ENCODE data around the gene LGALS4.
"Not testable (repeated sequence)": the region's sequence is repeated elsewhere in the genome, so short reads cannot be mapped to it uniquely, and the experiment has no call there.

The LGALS4 gene

DNA sequence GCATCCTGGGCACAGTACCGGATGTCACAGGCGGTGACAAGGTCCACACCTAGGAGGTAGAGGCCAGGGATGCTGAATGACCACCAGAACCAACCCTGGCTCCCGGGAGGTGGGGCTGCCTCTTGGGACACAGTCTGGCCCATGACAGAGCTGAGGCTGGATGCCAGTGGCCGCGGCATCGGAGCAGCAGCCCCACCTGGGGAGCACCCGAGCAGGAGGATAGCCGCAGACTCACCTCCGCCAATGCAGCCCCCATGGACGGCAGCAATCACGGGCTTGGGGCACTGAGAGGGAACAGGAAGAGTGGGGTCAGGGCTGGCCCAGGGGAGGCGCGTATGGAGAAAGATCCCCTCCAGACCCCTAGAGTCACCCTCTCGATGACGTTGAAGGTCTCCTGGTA lies 4.3 kb upstream of the LGALS4 start:
- DNase-seq, result no peak

DNA sequence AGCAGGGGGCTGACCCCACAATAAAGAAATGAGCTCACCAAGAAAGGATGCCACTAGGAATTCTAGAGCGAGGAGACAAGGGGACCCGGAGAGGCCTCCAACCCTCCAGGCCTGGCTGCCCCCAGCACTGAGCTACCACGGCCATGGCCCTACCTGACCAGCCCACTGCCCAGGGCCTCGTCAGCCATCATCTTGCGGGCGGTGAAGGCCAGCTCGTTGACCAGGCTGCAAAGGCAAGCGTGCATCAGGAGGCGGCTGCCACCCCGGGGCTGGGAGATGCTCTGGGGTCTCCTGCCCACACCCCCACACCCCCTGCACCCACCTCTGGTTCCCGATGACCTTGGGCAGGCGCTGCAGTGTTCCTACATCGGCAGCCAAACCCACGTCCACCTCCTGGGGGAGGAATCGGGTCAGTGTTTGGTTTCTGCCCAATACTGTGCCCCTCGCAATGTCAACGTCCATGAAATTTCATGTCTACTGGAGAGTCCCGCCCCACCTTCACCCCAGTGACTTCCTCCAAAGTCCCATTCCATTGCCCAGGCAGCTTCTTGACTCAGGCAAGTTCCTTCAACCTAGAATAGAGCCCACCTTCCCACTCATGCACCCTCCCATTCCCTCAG lies 3.5 kb upstream of the LGALS4 start:
- DNase-seq, result no peak

DNA sequence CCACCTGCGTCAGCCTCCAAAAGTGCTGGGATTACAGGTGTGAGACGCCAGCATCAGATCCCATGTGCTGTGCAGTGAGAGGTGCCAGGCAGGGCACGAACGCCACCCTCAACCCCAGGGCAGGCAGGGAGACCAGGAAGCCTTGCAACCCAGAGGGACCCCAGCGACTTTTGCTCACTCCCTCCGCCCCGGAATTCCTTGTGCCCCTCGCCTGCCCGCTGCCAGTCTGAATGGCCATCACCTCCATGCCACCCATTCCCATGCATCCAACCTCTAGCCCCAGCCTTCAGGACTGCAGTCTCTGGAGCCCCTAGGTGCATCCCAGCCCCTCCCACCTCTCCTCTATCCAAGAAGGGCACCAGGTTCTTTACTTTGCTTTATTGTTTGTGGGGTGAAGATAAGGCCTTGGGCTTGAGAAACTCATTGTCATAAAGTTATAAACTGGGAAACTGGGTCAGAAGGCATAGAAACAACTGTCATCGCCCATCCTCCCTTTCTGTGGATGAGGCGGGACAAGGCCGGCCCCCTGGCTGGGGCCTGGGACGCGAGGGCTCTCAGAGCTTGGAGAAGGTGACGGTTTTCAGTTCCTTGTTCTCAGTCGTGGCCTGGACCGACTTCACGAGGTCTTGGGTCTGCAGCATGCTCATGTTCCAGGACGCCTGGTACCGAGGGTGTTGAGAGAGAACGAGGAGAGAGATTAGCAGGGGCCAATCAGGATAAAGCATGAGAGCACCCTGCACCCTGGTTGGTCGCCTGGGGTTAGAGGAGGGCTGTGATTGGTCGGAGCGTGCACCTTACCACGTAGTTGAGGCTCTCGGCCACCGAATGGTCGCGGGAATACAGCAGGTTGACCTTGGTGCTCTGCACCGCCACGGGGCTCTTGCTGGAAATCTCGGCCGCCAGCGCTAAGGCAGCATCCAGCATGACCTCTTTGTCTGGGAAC lies 2.6 kb upstream of the LGALS4 start:
- DNase-seq, result no peak

DNA sequence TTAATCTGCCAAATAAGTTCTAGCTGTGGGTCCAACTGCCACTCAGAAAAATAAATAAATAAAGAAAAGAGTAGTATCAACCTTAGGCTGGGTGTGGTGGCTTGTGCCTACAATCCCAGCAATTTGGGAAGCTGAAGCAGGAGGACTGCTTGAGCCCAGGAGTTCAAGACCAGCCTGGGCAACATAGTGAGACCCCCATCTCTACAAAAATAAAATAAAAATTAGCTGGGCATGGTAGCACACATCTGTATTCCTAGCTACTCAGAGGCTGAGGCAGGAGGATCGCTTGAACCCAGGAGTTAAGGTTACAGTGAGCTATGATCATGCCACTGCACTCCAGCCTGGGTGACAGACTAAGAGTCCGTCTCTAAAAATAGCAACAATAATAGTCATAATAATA lies 1.2 kb upstream of the LGALS4 start:
- DNase-seq, result not testable (repeated sequence)

DNA sequence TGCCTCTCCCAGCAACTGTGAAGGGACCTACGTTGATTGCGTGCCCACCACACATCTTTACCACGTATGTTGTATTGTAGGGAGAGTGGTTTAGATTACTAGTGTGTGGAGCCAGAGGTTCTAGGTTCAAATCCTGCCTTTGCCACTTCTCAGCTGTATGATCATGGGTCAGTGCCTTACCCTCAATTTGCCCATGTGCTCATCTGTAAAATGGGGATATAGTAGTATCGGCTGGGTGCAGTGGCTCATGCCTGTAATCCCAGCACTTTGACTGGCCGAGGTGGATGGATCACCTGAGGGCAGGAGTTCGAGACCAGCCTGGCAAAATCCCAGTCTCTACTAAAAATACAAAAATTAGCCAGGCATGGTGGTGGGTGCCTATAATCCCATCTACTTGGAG lies 578 bp upstream of the LGALS4 start:
- no peak for DNase-seq

DNA sequence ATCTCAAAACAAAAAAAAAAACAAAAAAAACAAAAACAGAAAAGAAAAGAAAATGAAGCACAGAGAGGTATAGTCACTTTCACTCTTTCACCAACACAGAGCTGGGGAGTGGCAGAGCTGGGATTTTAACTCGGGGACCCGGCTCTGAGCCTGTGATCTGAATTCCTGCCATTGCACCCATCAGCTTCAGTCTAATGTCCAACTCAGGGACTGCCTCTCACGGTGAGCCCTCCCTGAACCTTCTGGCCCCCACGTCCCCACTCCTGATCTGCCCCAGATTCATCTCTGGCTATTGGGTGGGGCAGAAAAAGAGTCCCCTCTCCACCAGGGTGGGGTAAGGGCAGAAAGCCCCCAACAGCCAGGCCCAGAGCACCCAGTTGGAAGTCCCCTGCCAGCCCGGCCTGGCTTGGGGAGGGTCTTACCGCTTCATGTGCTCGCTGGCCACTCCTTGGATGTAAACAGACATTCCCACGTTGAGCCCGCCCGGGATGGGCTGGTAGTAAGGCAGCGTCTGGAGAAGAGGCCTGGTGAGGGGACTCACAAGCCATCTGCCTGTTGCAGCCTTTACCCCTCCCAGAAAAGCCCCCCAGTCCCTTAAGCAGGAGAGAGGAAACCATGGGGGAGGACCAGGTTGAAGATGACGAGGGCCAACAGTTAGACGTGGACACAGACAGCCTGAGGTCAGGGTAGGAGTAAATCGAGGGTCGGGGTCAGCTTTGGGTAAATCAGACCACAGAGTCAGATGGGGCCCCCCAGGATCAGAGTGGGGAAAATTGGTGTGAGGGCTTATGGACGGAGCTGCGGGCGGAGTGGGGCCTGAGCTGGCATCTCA lies 520 bp downstream of the LGALS4 start:
- DNase-seq, result no peak

DNA sequence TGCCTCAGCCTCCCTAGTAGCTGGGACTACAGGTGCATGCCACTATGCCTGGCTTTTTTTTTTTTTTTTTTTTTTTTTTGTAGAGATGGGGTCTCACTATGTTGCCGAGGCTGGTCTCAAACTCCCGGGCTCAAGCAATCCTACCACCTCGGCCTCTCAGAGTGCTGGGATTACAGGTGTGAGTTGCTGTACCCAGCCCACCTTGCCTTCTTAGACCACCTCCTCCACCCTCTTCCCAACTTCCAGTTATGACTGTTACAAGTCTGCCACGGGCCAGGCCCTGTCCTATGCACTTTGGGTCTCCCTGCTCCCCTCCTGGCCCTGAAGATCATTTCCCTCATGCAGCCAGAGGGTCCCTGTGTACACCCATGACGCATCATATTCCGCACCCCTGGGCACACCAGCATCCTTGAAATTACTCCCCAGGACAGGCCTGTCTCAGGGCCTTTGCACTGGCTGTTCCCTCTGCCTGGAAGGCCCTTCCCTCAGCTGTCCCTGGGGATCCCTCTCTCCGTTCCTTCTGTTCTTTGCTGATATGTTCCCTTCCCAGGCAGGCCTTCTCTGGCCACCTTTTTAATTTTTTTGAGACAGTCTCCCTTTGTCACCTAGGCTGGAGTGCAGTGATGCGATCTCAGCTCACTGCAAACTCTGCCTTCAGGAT lies 3.0 kb downstream of the LGALS4 start:
- DNase-seq, result no peak

DNA sequence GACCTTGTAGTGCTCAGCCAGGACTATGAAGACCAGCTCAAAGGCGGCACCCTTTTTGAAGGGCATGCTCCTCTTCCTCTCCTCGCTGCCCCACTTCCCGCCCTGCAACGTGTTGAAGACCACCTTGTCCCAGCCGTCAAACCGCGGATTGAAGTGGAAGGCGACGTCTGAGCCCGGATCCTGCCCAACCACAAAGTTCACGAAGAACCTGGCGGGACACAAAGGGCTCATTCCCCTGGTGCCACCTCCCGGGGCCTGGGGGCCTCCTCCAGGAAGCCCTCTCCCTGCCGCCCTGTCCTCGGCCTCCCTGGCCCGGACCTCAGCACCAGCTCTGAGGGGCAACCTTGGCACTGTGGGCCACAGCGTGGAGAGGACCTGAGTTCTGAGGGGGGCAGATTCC lies 4.0 kb downstream of the LGALS4 start:
- DNase-seq, result no peak

DNA sequence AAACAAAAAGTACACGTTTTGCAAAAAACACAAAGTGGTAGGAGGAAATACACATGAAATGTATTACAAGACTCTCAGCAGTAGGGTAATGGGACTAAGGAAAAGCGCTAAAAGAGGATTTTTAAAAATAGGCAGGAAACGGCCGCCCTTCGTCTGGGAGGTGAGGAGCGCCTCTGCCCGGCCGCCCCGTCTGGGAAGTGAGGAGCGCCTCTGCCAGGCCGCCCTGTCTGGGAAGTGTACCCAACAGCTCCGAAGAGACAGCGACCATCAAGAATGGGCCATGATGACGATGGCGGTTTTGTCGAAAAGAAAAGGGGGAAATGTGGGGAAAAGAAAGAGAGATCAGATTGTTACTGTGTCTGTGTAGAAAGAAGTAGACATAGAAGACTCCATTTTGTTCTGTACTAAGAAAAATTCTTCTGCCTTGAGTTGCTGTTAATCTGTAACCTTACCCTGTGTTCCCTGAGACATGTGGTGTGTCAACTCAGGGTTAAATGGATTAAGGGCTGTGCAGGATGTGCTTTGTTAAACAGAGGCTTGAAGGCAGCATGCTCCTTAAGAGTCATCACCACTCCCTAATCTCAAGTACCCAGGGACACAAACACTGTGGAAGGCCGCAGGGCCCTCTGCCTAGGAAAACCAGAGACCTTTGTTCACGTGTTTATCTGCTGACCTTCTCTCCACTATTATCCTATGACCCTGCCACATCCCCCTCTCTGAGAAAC lies 5.2 kb downstream of the LGALS4 start:
- DNase-seq, result not testable (repeated sequence)

DNA sequence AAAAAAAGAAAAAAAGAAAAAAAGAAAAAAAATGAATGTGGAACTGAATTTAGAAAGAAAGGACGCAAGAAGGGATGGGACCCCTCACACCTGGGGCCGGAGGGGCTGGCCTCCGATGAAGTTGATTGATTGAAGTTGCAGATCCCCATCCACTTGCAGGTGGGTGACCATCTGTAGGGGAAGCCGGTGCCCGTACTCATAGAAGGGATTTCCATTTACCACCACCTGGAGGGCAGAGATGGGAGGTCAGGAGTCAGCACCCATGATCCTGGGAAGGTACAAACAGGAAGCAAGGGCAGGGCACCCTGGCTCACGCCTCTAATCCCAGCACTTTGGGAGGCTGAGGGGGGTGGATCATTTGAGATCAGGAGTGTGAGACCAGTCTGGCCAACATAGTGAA lies 6.4 kb downstream of the LGALS4 start:
- no peak for DNase-seq

DNA sequence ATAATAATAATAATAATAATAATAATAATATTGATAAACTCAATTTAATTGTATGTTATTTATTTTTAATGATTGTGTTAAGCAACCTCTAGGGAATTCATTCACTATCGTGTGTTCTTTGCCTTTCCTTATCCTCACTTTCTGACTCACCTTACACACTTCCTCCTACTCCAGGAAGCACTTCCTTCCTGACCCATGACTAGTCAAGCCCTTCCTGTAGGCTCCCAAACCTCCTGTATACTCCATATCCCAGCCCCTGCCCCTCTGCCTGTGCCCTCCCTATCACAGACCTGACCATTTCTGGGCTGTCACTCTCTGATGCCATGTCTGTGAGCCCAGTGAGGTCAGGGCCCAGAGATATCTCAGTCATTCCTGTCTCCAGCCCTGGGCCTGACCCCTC lies 7.6 kb downstream of the LGALS4 start:
- DNase-seq, result no peak

DNA sequence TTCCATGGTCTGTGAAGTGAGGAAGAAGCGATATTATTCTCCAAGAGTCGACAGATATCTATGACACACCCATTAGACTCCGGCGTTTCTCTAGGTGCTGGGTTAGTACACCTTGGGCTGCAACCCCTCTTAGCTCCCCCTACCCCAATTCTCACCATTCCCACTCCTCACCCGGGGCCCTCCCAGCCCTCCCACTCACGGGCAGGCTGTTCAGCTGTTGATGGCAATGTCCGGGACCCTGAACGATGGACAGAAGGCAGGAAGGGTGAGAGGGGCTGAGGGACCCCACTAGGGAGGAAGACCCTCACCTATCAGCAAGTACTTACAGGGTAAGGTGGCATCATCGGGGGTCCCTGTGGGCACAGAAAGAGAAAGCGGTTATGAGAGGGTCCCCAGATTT lies 9.2 kb downstream of the LGALS4 start:
- DNase-seq, result no peak

DNA sequence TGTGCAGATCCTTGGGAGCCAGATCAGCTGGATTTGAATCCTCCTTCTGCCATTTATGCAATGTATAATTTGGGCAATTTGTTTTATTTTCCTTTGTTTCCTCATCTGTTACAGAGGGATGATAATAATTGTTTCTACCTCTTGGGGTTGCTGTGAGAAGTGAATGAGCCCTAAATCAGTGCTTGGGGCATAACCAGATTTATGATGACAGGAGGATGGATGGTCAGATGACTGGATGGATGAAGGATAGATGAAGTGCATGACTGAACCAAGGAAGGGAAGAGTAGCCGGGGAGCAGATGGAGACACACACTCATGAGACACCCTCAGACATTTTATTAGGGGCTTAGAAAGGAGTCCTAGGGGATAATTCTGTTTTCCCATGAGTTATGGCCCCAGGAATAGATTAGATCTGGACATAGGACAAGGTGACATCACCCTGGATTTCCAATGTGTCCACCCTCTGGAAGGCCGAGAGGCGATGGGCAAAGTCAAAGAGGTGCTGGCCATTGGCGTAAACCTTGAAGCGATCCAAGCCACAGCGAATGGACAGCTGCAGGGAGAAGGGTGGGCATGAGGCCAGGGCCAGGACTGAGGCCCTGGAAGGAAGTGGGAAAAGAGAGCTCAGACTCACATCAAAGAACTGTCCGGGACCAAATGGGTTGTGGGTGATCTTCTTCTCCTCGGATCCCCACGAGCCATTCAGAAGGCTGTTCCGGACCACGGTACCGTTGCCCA lies 11.2 kb downstream of the LGALS4 start:
- no peak for DNase-seq

DNA sequence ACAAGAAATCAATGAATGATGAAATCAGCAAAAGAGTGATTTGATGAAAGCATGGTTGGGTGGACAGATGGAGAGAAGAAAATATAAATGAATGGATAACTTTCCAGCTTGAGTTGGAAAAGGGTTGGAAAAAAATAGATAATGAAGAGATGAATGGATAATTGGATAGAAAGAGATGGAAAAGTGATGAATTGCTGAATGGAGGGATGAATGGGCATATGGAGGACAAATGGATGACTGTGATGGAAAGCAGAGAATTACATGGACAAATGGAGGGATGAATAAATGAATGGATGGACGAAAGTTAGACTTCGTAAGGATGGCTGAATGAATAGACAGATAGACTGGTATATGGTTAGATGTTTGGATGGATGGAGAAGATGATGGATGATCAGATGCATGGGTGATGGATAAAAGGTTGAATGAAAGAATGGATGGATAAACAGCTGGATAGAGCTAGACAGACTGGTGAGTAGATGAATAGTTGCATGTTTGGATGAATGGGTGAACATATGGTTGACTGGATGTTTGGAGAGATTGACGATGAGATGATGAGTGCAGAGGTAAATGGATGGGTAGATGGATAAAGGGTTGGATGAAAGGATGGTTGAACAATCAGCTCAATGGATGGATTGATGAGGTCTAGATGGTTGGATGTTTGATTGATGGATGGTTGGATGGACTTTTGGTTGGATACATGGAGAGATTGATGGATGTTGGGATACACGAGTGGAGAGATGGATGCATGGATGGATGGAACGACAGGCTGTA lies 12.0 kb downstream of the LGALS4 start:
- no peak for DNase-seq

DNA sequence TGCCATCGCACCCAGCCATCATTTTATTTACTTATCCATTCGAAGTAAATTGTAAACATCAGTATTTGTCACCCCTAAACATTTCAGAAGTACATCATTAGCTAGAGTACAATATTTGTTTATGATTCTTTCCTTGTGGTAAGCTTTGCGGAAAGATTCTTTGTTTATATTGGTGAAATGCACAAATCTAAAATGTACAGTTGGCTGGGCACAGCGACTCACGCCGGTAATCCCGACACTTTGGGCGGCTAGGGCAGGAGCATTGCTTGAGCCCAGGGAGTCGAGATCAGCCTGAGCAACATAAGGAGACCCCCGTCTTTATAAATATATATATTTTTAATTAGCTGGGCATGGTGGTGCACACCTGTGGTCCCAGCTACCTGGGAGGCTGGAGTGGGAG lies 13.6 kb downstream of the LGALS4 start:
- no peak for DNase-seq

DNA sequence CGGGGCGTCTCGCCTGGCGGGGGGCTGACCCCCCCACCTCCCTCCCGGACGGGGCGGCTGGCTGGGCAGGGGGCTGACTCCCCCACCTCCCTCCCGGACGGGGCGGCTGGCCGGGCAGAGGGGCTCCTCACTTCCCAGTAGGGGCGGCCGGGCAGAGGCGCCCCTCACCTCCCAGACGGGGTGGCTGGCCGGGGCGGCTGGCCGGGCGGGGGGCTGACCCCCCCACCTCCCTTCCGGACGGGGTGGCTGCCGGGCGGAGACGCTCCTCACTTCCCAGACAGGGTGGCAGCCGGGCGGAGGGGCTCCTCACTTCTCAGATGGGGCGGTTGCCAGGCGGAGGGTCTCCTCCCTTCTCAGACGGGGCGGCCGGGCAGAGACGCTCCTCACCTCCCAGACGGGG lies 15.0 kb downstream of the LGALS4 start:
- not testable (repeated sequence) for DNase-seq

DNA sequence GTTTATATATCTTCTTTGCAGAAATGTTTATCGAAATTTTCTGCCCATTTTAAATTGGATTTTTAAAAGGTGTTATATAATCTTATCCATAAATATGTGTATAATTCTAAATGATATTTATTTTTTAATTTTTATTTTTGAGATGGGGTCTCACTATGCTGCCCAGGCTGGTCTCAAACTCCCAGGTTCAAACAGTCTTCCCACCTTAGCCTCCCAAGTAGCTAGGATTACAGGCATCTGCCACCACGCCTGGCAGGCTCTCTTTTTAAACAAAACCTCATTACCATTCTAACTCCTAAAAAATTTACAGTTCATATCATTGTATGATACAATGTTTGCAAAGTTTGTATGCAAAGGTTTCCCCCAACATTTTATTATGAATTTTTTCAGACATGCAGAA lies 16.6 kb downstream of the LGALS4 start:
- no peak for DNase-seq

DNA sequence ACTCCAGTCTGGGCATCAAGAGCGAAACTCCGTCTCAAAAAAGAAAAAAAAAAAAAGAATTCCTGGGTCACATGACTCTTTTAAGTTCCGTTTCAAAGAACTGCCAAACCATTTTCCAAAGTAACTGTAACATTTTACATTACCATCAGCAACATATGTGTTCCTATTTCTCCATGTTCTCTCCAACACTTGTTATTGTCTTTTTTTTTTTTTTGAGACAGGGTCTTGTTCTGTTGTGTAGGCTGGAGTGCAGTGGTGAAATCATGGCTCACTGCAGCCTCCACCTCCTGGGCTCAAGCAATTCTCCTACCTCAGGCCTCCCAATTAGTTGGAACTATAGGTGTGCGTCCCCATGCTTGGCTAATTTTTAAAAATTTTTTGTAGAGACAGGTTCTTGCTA lies 17.2 kb downstream of the LGALS4 start:
- no peak for DNase-seq

DNA sequence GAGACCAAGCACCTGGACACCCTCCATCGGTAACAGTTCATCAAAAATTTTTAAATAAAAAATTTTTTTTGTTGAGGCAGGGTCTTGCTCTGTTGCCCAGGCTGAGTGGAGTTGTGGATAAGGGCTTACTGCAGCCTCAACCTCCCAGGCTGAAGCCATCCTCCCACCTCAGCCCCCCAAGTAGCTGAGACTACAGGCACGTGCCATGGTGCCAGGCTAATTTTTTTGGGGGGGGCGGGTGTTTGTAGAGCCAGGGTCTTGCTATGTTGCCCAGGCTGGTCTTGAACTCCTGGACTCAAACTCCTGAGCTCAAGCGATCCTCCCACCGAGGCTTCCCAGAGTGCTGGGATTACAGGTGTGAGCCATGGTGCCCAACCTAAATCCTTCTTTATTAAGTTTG lies 19.1 kb downstream of the LGALS4 start:
- no peak for DNase-seq

DNA sequence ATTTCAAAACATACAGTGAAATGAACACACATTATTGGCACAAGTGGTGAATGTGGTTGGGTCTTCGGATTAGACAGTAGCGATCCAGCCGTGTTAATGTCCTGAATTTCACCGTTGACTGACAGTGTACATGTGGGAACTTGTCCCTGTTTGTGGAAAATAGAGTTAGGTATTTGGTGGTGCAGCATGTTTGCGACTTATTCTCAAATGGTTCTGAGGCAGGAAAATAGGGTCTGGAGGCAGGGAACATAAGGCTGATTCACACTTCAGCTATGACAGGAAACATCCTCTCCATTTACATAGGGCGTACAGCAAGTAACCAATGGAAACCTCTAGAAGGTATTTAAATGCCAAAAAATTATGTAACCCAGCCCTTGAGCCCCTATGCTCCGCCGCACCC lies 19.6 kb downstream of the LGALS4 start:
- DNase-seq, result no peak

Data from NCI-H526 treated with DMSO at 0.1 percent for 48 hours (cell line).